Measurements from ENCODE around the gene FNIP2.

DNA sequence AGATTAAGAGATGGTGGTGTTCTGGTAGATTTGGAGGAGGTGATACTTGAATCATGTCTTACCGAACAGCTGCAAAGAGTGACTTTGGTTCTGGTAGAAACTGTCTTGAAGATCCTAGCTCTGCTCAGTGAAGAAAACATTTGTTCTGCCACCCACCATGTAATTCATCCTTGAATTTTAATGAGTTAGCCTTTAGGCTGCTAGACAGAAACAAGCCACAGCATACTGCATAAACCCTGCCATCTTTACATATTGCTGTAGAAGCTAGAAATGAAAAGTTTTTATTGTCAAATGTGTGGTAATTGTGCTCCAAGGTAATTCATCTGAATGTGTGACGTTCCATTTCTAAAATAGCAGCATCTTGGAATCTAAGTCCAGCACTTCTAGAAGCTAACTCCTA lies 173.1 kb downstream of the FNIP2 start:
- TF ChIP-seq CTCF (IDR thresholded peaks at IDR 0.05) (no peak), POLR2A (IDR thresholded peaks at IDR 0.05) (no peak)

Data from testis (tissue), 2 donors.